A673 (cell line): ENCODE data around the gene LIME1. TPM values are rescaled to one million over a fixed set of nuclear protein-coding genes. Genes with fewer than 3 reads are reported as not detected.
"Not testable (repeated sequence)": the region's sequence is repeated elsewhere in the genome, so short reads cannot be mapped to it uniquely, and the experiment has no call there.

Experiments
- BruUV-seq: library from RNA; stranded (reverse); fragments of 400-500 nt; replicated peaks from 2 replicates; lab custom pipeline; 2021; lab: Mats Ljungman, UMichigan
- CTCF ChIA-PET: fragments of 300-600 bp; sonication (Branson Sonifier 250); formaldehyde crosslinking; loops from one replicate; lab custom pipeline; 2022; ENCODE audit warnings: antibody characterized with exemption; lab: Charles Lee
- POLR2A ChIA-PET: fragments of 300-600 bp; sonication (Branson Sonifier 250); formaldehyde crosslinking; loops from one replicate; lab custom pipeline; 2022; ENCODE audit warnings: antibody characterized with exemption; ENCODE audit not compliant: low non-redundant PET; lab: Charles Lee
- DNase-seq: peaks from one replicate; pipeline ENCODE4 v3.0.0-alpha.2; 2015; ENCODE audit warnings: low spot score
- H3K27ac ChIP-seq: fragments of 200-600 bp; sonication (generic); 2 replicates; pipeline ENCODE4 v1.5.1; 2016; ENCODE audit warnings: mixed run types, low read depth, mild to moderate bottlenecking, mixed read lengths, antibody characterized with exemption, low read length; ENCODE audit not compliant: poor library complexity, severe bottlenecking
- H3K27me3 ChIP-seq: fragments of 200-600 bp; sonication (generic); replicated peaks from 2 replicates; pipeline ENCODE4 v1.6.1; 2017; ENCODE audit warnings: mixed run types, low read depth, mild to moderate bottlenecking, mixed read lengths, antibody characterized with exemption, low read length; ENCODE audit not compliant: insufficient read depth, poor library complexity
- H3K36me3 ChIP-seq: fragments of 200-600 bp; sonication (generic); 2 replicates; pipeline ENCODE4 v1.6.1; 2016; ENCODE audit warnings: mixed run types, mild to moderate bottlenecking, mixed read lengths, antibody characterized with exemption, low read length; ENCODE audit not compliant: insufficient read depth, poor library complexity, severe bottlenecking
- H3K4me1 ChIP-seq: fragments of 200-600 bp; sonication (generic); 2 replicates; pipeline ENCODE4 v1.6.1; 2017; ENCODE audit warnings: mixed run types, mild to moderate bottlenecking, mixed read lengths, antibody characterized with exemption, low read length; ENCODE audit not compliant: insufficient read depth, poor library complexity, severe bottlenecking
- H3K4me3 ChIP-seq: fragments of 200-600 bp; sonication (generic); 2 replicates; pipeline ENCODE4 v1.5.1; 2016; ENCODE audit warnings: low read depth, mixed run types, mild to moderate bottlenecking, mixed read lengths, low read length; ENCODE audit not compliant: poor library complexity, severe bottlenecking
- H3K9me3 ChIP-seq: fragments of 200-600 bp; sonication (generic); 2 replicates; pipeline ENCODE4 v1.6.1; 2016; ENCODE audit warnings: mixed run types, low read depth, mild to moderate bottlenecking, mixed read lengths, antibody characterized with exemption, low read length; ENCODE audit not compliant: poor library complexity, severe bottlenecking
- CTCF ChIP-seq: fragments of 300-800, 200-600 bp; sonication (generic); conservative IDR thresholded peaks from 2 replicates; pipeline ENCODE4 v1.5.1; 2017; ENCODE audit warnings: low read depth, mild to moderate bottlenecking, antibody characterized with exemption, low read length, moderate library complexity, mixed read lengths
- EZH2 ChIP-seq: fragments of 200-600 bp; sonication (generic); IDR thresholded peaks from 2 replicates; pipeline ENCODE4 v1.6.1; 2017; ENCODE audit warnings: borderline replicate concordance, low read depth, mild to moderate bottlenecking, mixed read lengths, antibody characterized with exemption, low read length; ENCODE audit not compliant: poor library complexity, severe bottlenecking
- intact Hi-C: fragments of 100-400 bp; cut with micrococcal nuclease; formaldehyde crosslinking; loops from one replicate; pipeline ENCODE4 v1.10.0; 2022; ENCODE audit not compliant: unreplicated experiment
- total RNA-seq: library from RNA; stranded (reverse); gene quantifications from 2 replicates; pipeline ENCODE4 v1.2.3, GENCODE V29; 2021

Gene LIME1
- total RNA-seq, 1 experiment from 2014 or later, result 16.3 TPM

GRCh38 chr20:63775096-63775978 is 38.9 kb downstream of the LIME1 start:
- intact Hi-C loops, result loop anchor here (10.0 kb wide), 1 partner anchor 199 kb away; the partner anchor contains the start of gene SAMD10
- TF ChIP-seq EZH2 (no peak), CTCF (peak; percentile 92)
- no peaks in the 10 kb centered on the region for H3K4me1 ChIP-seq
- H3K36me3 ChIP-seq, result no peaks in the 10 kb centered on the region
- peak overlapping the region; percentile 35 for H3K4me3 ChIP-seq
- peak; percentile 77 for DNase-seq
- ChIA-PET POLR2A (no interaction called here), CTCF (interaction anchor here (0.6 to 1.7 kb wide), 2 partner anchors 198 to 285 kb away, joined by 4 to 6 read pairs; no protein-coding TSS in a partner anchor)
- no TSS peak for BruUV-seq
- no peaks in the 10 kb centered on the region for H3K9me3 ChIP-seq
- no peaks in the 10 kb centered on the region for H3K27me3 ChIP-seq
- H3K27ac ChIP-seq, result no peak overlapping the region

DNA sequence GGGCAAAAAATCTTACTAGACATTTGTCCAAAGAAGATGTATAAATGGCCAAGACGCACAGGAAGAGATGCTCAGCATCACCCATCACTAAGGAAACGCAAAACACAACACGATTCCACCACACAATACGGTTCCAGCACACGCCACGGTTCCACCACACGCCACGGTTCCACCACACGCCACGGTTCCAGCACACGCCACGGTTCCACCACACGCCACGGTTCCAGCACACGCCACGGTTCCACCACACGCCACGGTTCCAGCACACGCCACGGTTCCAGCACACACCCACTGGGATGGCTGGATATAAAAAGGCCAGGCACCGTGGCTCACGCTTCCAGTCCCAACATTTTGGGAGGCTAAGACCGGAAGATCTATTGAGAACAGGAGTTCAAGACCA is 40.4 kb downstream of the LIME1 start:
- H3K36me3 ChIP-seq, H3K27me3 ChIP-seq, CTCF ChIA-PET, H3K4me1 ChIP-seq, H3K9me3 ChIP-seq, H3K4me3 ChIP-seq, DNase-seq, POLR2A ChIA-PET, H3K27ac ChIP-seq, BruUV-seq: not testable (repeated sequence)
- intact Hi-C loops, result loop anchor here (10.0 kb wide), 1 partner anchor 198 kb away; the partner anchor contains the start of gene SAMD10

- Histone ChIP-seq H3K4me1 (no peaks in the 10 kb centered on the region), H3K9me3 (no peaks in the 10 kb centered on the region), H3K27ac (no peak overlapping the region), H3K27me3 (no peaks in the 10 kb centered on the region), H3K4me3 (no peak overlapping the region), H3K36me3 (no peaks in the 10 kb centered on the region)
- CTCF ChIA-PET, result no interaction called here
- intact Hi-C loops, result loop anchor here (10.0 kb wide), 1 partner anchor 197 kb away; the partner anchor contains the start of gene SAMD10
- POLR2A ChIA-PET, result no interaction called here
- no peak for DNase-seq
- no TSS peak for BruUV-seq
- TF ChIP-seq EZH2 (no peak), CTCF (no peak)
These were observed 41.1 kb downstream of the LIME1 start for GRCh38 chr20:63777614-63778013.
